Ovary (tissue), 9 donors: ENCODE results near the gene GAMT. TPM values are rescaled to one million over a fixed set of nuclear protein-coding genes. Genes with fewer than 3 reads are reported as not detected.

Experiments used
- DNase-seq, 5 donors: peaks; one replicate each; pipeline ENCODE4 v3.0.0-alpha.2; 2019 to 2020
- H3K27ac ChIP-seq, 2 donors: fragments of 200-600 bp; one replicate each; pipeline versions ENCODE4 v1.5.1 to v1.8.0; 2019 to 2022
- H3K27me3 ChIP-seq: fragments of 200-600 bp; one replicate; pipeline ENCODE4 v1.8.0; 2022
- H3K36me3 ChIP-seq: fragments of 200-600 bp; sonication (generic); one replicate; pipeline ENCODE4 v1.5.1; 2019
- H3K4me1 ChIP-seq: one replicate; pipeline ENCODE4 v1.8.1; 2013; ENCODE audit warnings: mild to moderate bottlenecking, moderate library complexity; ENCODE audit not compliant: insufficient read depth
- H3K4me3 ChIP-seq: fragments of 200-600 bp; sonication (generic); one replicate; pipeline ENCODE4 v1.5.1; 2017
- H3K9me3 ChIP-seq, 2 donors: fragments of 200-600 bp in 1 of 2; sonication (generic) in 1 of 2; one replicate each; pipeline versions ENCODE4 v1.5.1 to v1.8.1; 2013 to 2019; ENCODE audit warnings: mild to moderate bottlenecking in 1 of 2, moderate library complexity in 1 of 2
- CTCF ChIP-seq, 3 donors: fragments of 450-650 bp in 2 of 3; fragments of 200-600 bp in 1 of 3; IDR thresholded peaks; one replicate each; pipeline versions ENCODE4 v1.5.1 to v1.8.0; 2016 to 2022; ENCODE audit warnings: antibody characterized with exemption in 3 of 3, mild to moderate bottlenecking in 1 of 3
- EP300 ChIP-seq: sonication (generic); formaldehyde crosslinking; IDR thresholded peaks from one replicate; pipeline ENCODE4 v1.6.1; 2017; ENCODE audit warnings: antibody characterized with exemption
- POLR2A ChIP-seq: fragments of 450-650 bp; IDR thresholded peaks from one replicate; pipeline ENCODE4 v1.6.1; 2017; ENCODE audit warnings: antibody characterized with exemption, mild to moderate bottlenecking, moderate library complexity
- WGBS, 3 donors: extraction: QIAGEN DNeasy Blood & Tissue Kit in 1 of 3; methylation state at CpG; one replicate each; pipeline versions ENCODE4 v1.1.5 to v1.1.7; 2013 to 2017; 5-methylcytosine and 5-hydroxymethylcytosine counted together
- intact Hi-C, 4 donors: fragments of 100-400 bp; cut with DNase I; formaldehyde crosslinking; loops; one replicate each; pipeline versions ENCODE4 v1.11.0 to v1.15.1; 2022 to 2023
- polyA plus RNA-seq, 2 donors: library from polyadenylated mRNA; stranded (reverse); fragments of 200-250 nt in 1 of 2; fragments of 350-450 nt in 1 of 2; fragmentation: Illumina TruSeq in 1 of 2; extraction: RNeasy Lipid Tissue Mini Kit (QIAGEN cat#74804) in 1 of 2; gene quantifications; one replicate each; pipeline ENCODE4 v1.2.3, GENCODE V29; 2013 to 2014
- total RNA-seq, 7 donors: library from RNA; depleted of rRNA in 2 of 7; stranded (reverse); fragments of >200 nt in 2 of 7; fragmentation: NEBNext Ultra II Directional in 3 of 7; extraction: Animal tissue kit (Norgen Biotek cat#: 25700) in 3 of 7; gene quantifications; one replicate each; pipeline versions ENCODE4 v1.1.0 to v1.2.4, GENCODE V29; 2016 to 2023
- donor health status: DM: no; HTN: no; CAD: no; lungs with moderate emphysema.
- donor health status: DM: no; HTN: no; CAD: no.
- donor health status: Bipolar disorder and iron deficiency.
- donor health status: DM: yes; HTN: yes; CAD: no.
- donor health status: DM: no; HTN: no; CAD: no.
- donor health status: DM: yes; HTN: yes; CAD: no.

Gene GAMT
- total and polyA plus RNA-seq, 9 donors = 8.0 to 34.1 (median 17.0) TPM

DNA sequence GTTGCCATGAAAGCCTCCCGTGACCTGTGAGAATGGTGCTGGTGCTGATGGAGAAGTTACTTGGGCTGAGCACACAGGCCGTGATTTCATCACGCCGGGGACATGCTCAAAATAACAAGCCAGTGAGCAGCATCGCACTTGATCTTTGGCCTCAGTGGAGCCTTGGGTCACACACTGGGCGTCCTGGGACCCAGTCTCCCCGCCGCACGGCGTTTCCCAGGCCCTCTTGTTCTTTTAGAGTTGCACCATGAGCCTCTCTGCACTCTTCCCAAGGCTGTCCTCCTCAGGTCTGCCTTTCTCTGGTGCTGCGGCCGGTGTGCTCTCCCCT is 27.1 kb downstream of the GAMT start:
- H3K36me3 ChIP-seq = no peaks in the 10 kb centered on the region
- intact Hi-C loops = loop anchor here in 1 of 4 donors (10.0 kb wide), 1 partner anchor 49 kb away; no protein-coding TSS in a partner anchor
- peak overlapping the region in 1 of 2 donors; percentile 80 for H3K27ac ChIP-seq
- no peak for TF ChIP-seq CTCF (IDR thresholded peaks at IDR 0.05)
- TF ChIP-seq POLR2A = no peak
- no peak for TF ChIP-seq EP300
- DNase-seq = peak in 2 of 5 donors; percentile 50 to 59
- no peaks in the 10 kb centered on the region for H3K9me3 ChIP-seq
- 49 to 91% (median 61%) methylated on average over 12 of the region's 12 CpGs for WGBS, 3 donors
- H3K4me1 ChIP-seq = peaks cover 12% of the 10 kb centered on the region
- no peak overlapping the region for H3K4me3 ChIP-seq
- no peaks in the 10 kb centered on the region for H3K27me3 ChIP-seq

DNA sequence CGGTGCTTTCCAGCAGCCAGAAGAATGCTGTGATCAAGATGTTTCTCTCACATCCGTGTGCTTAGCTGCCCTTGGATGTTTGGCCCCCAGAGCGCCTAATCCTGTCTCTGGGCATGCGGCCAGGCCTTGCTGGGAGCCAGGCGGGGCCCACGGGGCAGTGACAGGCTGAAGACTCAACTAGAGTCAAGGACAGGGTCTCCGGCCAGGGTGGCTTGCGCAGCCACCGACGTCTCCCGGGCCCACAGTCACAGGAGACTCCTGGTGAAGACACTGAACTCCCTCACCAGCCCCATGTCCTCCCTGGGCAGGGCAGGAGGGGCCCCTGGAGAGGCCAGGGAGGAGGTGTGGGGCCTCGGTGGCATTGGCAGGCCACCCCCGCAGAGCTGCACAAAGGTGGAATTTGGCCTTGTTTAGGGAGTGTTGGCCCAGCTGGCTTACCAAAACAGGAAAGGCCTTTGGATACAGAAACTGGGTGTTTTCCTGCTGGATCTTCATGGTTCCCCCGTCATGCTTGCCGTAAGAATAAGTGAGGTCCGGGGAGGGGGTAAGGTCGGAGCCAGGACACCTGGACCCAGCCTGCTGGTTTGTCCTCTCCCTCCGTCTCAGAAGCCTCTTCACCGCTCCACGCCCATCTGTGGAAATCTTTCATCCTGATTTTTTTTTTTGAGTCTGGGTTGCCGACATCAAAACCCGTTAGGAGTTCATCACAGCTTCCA is 27.6 kb downstream of the GAMT start:
- H3K27ac ChIP-seq = peak overlapping the region in 1 of 2 donors; percentile 80
- DNase-seq = peak; percentile 88 to 95 (median 92)
- 12 to 40% (median 19%) methylated on average over 22 of the region's 22 CpGs for WGBS, 3 donors
- no peak for TF ChIP-seq CTCF (IDR thresholded peaks at IDR 0.05)
- no peak for TF ChIP-seq POLR2A
- TF ChIP-seq EP300 = no peak
- intact Hi-C loops = loop anchor here in 1 of 4 donors (10.0 kb wide), 1 partner anchor 49 kb away; no protein-coding TSS in a partner anchor
- no peaks in the 10 kb centered on the region for H3K9me3 ChIP-seq
- peaks cover 12% of the 10 kb centered on the region for H3K4me1 ChIP-seq
- no peaks in the 10 kb centered on the region for H3K27me3 ChIP-seq
- no peaks in the 10 kb centered on the region for H3K36me3 ChIP-seq
- no peak overlapping the region for H3K4me3 ChIP-seq

- Histone ChIP-seq H3K4me1 (peaks cover 12% of the 10 kb centered on the region), H3K4me3 (no peak overlapping the region), H3K27ac (peak overlapping the region; percentile 6 to 80), H3K9me3 (no peaks in the 10 kb centered on the region), H3K27me3 (no peaks in the 10 kb centered on the region), H3K36me3 (no peaks in the 10 kb centered on the region)
- peak in 1 of 5 donors; percentile 62 for DNase-seq
- WGBS, 3 donors = 14 to 40% (median 15%) methylated on average over 20 of the region's 20 CpGs
- TF ChIP-seq CTCF (IDR thresholded peaks at IDR 0.05) = peak in 1 of 3 donors; percentile 10
- no peak for TF ChIP-seq EP300
- intact Hi-C loops = loop anchor here in 1 of 4 donors (10.0 kb wide), 1 partner anchor 48 kb away; no protein-coding TSS in a partner anchor
These were observed 28.3 kb downstream of the GAMT start for GRCh38 chr19:1373042-1373533.

DNA sequence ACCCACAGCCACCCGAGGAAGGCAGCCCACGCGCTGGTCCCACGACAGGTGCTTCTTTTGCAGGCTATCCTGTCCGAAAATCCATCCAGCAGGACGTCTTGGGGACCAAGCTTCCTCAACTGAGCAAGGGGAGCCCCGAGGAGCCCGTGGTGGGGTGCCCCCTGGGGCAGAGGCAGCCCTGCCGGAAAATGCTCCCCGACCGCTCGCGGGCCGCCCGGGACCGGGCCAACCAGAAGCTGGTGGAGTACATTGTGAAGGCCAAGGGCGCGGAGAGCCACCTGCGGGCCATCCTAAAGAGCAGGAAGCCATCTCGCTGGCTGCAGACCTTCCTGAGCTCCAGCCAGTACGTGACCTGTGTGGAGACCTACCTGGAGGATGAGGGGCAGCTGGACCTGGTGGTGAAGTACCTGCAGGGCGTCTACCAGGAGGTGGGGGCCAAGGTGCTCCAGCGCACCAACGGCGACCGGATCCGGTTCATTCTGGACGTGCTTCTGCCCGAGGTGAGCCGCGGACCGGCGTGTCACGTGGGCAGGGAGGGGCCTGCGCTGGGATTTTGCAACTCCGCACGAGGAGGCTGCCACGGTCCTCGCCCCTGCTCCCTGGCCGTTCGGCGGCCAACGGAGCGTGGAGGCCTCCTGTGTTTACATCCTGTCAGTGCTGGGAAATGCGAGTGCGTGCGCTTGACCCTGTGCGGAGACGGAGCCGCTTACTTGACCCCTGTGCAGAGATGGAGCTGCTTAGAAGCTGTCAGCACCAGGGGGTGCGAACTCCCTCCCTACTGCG is 30.6 kb downstream of the GAMT start:
- no peak overlapping the region for H3K4me3 ChIP-seq
- WGBS, 3 donors = 88 to 92% (median 92%) methylated on average over 49 to 52 of the region's 52 CpGs
- no peak for TF ChIP-seq POLR2A
- no peak for TF ChIP-seq CTCF (IDR thresholded peaks at IDR 0.05)
- no peak for TF ChIP-seq EP300
- no peaks in the 10 kb centered on the region for H3K9me3 ChIP-seq
- DNase-seq = no peak
- H3K4me1 ChIP-seq = peaks cover 12% of the 10 kb centered on the region
- no peaks in the 10 kb centered on the region for H3K36me3 ChIP-seq
- no peak overlapping the region for H3K27ac ChIP-seq
- intact Hi-C loops = loop anchor here in 1 of 4 donors (10.0 kb wide), 1 partner anchor 46 kb away; no protein-coding TSS in a partner anchor
- H3K27me3 ChIP-seq = no peaks in the 10 kb centered on the region
